Midbrain (tissue), 1 donor: ENCODE results near the gene SUN2.
"Not testable (repeated sequence)": the region's sequence is repeated elsewhere in the genome, so short reads cannot be mapped to it uniquely, and the experiment has no call there.

ENCODE experiments used
- DNase-seq: peaks from one replicate; lab custom pipeline; 2025; lab: John Stamatoyannopoulos, UW

The SUN2 gene, protein sequence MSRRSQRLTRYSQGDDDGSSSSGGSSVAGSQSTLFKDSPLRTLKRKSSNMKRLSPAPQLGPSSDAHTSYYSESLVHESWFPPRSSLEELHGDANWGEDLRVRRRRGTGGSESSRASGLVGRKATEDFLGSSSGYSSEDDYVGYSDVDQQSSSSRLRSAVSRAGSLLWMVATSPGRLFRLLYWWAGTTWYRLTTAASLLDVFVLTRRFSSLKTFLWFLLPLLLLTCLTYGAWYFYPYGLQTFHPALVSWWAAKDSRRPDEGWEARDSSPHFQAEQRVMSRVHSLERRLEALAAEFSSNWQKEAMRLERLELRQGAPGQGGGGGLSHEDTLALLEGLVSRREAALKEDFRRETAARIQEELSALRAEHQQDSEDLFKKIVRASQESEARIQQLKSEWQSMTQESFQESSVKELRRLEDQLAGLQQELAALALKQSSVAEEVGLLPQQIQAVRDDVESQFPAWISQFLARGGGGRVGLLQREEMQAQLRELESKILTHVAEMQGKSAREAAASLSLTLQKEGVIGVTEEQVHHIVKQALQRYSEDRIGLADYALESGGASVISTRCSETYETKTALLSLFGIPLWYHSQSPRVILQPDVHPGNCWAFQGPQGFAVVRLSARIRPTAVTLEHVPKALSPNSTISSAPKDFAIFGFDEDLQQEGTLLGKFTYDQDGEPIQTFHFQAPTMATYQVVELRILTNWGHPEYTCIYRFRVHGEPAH

DNA sequence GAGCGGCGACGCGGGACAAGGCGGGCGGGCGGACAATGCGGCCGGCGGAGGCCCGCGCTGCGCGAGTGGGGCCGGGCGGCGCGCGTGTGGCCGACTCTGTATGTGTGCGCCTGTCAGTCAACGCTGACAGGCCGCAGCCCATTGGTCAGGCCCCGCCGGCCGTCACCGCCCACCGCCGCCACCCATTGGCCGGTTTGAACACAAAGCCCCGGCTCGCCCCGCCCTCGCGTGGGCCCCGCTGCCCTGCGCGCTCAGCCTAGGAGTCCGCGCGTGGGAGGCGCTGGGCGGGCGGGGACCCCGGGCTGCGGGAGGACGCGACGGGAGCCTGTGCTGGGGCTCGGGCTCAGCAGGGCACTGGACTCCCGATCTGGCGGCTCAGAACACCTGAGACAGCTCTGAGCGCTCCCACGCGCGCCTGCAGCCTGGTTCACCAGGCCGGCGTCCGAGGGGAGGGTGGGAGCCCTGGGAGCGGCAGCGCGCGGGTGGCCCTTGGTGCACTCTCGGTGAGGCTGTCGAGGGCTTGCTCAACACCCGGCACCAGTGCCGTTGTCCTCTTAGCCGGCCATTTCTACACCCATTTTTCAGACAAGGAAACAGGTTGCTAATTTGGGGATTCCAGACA is at the start of gene SUN2:
SUN2 (minus strand) TSS at position 88 of the 622 bp plus-strand sequence. CDS start 3,370 bp downstream, outside the sequence.
- peak; percentile 95 for DNase-seq

DNA sequence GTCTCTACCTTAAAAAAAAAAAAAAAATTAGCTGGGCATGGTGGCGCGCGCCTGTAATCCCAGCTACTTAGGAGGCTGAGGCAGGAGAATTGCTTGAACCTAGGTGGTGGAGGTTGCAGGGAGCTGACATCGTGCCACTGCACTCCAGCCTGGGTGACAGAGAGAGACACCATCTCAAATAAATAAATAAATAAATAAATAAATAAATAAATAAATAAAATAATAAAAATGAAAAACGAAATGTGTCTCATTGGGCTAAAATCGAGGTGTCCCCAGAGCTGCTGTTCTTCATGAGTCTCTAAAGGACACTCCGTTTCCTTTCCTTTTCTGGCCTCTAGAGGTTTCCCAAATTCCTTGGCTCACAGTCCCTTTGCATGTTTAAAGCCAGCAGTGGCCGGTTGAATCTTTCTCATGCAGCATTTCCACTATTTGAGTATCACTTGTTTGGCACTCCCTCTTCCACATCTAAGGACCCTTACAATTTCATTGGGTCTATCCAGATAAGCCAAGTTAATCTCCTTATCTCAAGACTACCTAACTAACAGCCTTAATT is 49.3 kb upstream of the SUN2 start:
- DNase-seq = not testable (repeated sequence)

DNA sequence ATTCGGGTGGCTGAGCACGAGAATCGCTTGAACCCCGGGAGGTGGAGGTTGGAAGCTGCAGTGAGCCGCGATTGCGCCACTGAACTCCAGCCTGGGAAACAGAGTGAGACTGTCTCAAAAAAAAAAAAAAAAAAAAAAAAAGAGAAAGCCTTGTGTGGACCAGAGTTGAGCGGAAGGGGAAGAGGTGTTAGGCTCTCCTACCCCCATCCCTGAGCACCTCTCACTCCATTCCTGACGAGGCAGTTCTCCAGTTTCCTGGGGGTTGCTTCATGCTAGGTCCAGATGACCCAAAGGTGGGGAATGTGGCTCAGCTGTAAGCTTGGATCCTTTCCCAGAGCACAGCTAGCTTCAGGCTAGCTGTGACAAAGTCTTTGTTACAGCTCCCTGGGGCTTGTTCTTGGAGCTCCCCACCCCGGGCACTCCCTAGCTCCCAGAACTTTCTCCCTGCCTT is 46.9 kb upstream of the SUN2 start:
- DNase-seq = no peak

DNA sequence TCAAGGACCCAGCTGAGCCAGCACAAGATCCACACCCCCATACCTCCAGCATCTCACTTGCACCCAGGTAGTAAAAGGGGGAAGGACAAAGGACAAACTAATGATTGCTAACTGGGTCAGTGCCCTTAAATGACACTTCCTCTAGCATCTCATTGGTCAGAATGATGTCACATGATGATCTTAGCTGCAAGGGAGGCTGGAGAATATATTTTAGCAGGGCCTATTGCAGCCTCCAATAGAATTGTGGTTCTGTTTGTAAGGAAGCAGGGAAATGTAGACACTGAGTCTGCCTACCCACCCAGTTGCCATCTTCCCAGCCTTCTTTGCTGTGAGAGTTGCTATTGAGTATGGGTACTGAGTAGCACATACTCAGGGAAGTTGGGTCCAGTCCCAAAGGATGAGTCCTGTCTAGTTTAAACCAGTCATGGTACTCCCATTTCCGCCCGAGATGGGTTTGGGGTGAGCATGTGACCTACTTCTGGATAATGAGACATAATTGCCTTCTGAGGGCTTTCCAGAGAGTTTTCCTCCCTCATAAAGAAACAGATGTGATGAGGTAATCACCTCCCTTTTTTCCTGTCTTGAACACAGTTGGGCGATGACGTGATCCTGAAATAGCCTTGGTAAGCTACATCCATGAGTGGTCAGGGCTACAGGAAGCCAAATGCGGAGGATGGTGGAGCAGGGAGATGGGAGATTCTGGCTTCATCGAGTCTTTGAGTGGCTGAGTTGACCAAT is 43.6 kb upstream of the SUN2 start:
- DNase-seq = no peak

DNA sequence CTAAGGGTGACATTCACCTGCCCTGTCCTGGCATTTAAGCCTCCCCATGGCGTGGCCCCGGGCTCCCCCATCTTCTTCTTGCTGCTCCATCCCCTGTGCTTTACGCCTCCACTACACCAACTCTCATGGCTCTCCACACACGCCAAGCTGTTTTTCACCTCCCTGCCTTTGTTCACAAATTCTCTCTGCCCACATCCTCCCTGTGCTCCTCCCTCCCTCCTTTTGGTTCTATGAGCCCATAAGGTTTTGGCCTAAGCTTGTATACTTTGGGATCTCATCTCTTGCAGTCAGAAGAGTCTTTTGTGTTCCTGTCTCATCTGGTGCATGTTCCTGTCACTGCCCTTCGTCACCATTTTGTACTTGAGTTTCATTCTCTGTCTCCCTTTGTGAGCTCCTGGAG is 42.7 kb upstream of the SUN2 start:
- DNase-seq = no peak

DNA sequence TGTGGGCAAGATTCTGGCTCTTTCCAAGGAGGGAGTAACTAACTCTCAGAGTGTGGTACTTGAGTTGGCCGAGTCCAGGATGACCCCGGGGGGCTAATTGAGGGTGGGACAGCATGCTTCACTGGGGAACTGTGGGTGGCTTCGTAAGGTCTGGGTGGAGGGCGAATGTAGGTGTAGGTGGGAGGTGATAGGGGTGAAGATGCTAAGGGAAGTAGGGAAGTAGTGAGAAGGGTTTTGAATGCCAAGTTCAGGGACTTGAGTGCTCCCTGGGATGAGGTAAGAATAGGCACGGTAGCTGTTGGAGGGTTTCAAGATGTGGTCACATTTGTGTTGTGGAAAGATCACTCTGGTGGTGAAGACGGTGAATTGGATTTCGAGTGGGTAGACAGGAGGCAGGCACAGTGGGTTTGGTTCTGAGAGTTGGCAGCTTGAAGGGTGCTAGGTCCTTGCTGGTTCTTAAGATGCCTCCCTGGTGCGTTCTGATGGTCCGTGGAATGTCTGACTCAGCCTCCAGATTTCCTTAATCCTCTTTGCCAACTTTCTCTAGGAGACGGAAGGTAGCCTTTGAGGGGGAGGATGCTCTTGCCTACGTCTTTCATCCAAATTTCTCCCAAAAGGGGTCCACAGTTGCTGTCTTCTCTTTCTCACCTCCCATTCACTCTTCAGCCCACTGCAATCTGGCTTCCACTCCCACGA is 40.6 kb upstream of the SUN2 start:
- DNase-seq = no peak

DNA sequence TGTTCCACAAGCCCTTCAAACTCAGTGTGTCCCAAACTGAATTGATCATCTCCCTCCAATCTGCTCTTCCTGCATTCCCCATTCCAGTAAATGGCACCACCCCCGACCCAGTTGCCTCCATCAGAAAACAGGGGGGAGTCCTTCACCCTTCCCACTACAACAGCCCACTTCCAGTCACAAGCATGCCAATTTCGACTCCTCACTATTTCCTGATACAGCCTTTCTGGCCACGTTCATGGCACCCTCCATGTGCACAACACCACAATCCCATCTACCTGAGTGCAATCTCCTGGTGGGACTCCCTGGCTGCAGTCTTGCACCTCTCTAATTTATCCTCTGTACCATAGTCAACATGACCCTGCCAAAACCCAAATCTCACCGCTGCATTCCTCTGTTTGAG is 39.8 kb upstream of the SUN2 start:
- DNase-seq = no peak

DNA sequence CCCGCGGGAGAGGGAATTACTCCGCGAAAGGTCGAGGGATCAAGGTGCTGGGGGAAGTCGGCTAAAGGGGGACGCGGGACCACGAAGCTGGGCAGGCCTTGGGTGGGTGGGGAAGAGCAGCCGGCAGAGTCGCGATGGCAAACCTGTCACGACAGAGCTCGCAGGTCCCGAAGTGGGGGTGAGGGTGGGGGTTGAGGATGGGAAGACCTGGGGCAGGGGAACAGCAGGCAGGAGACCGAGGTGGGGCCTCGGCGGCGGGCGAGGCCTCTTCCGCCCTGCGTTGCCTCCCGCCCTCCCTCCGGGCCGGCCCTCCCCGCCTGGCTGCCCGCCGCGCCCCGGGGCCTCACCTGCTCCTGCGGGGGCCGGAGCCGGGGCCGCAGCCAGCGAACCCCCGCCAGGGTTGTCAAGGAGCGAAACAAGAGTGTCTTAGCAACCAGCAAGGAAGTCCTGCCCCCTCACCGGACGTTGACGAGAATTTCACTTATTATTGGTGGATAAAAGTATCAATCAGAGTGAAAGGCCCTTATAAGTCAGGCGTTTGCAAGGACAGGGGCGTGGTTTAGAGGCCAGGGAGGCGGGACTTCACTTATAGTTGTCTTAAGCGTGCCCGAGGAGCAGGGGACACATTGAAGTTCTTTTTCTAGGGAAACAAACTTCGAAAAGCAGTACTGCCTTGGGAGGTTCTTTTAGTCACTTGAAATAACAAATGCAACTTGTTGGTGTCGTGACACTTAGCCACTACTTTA is 38.1 kb upstream of the SUN2 start, which contains the start of gene DNAL4:
DNAL4 (minus strand) TSS at position 423 of the 746 bp plus-strand sequence. CDS start 11,412 bp downstream, outside the sequence.
- peak; percentile 98 for DNase-seq

DNA sequence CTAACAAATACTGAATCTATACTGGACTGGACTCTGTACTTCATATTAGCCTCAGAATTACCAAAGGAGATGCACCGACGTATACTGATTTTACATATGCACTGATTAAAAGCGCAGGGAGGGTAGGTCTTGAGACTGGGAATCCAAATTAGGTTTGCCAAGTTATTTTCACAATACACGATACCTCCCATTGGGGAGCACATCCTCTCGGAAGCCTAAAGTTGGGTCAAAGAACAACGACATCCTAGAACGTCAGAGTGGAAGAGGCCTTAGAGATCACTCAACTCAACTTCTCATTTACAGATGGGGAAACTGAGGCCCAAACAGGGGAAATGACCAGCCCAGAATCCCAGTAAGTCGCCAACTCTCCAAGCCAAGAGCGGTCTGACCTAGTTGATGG is 37.5 kb upstream of the SUN2 start:
- no peak for DNase-seq

DNA sequence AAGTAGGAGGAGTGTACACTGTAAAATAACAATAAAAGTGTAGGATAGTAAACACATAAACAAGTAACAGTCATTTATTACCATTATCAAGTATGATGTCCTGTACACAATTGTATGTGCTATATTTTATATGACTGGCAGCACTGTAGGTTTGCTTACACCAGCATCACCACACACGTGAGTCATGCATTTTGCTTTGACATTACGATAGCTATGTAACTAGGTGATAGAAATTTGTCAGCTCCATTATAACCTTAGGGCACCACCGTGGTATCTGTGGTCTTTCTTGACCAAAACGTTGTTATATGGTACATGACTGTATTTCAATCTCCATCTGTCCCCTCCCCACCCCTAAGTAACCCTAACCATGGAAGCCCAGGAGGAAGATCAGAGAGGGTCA is 37.0 kb upstream of the SUN2 start:
- DNase-seq = no peak

DNA sequence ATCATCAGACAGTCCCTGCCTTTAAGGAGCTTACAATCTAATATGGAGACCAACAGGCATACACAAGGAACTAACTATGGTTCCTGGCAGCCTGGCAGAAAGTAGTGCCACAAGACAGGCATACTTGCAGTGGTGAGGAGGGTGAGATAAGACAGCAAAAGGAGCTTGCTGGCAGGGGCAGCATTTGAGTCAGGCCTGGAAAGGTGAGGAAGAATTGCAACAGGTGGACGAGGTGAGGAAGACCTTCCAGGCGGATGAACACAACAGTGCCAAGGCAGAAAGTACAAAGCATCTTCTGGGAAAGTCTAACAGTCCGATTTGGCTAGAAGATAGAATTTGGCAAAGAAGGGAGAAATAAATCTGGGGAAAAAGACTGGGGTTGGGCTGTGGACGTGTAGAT is 33.8 kb upstream of the SUN2 start:
- DNase-seq = no peak

DNA sequence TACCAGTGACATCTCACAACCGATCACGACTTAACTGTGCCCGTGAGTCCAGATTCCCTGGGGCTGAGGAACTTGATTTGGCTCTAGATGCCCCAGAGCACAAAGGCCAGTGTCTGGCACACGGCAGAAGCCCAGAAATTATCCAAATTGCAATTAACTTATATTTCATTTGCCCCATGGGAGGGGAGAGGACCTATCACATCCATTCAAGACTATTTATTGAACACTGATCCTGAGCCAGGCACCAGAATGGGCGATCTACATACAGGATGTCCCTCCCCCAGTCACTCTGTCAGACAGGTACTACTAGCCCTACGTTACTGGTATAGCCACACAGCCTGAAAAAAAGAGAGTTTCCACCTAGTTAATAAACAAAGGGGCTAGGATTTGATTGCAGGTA is 33.0 kb upstream of the SUN2 start:
- DNase-seq = no peak

DNA sequence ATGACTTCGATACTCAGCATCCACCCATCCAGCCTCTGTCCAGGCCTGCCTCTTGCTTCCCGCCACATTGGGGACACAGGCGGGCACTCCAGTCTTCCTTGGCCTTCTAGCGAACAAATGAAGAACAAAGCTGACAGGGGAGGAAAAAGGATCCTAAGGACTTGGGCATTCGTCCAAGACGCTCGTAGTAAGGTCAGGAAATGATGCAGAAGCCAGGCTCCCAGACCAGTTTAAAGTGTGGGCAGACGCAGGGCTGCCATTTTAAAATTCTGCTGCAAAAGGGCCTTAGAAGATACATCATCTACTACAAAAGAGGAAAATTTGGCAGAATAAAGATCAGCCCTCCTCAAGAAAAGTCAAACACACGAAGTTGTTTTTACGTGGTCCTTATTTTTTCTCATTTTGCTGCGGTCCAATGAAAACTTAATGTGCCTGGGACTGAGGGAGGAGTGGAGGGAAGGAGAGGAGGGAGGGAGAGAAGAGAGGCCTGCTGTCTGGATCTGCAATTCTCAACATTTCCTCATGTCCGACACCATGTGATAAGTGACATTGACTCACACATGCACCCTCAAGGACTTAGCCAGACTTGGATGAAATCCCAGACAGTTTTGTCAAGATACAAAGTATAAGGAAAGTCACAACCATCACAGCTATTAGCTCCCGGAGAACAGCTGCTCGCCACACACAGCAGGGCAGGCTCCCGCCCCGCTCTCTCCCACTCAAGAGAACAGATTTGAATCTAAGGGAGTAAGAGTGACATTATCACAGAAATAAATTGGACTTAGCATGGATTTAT is 32.4 kb upstream of the SUN2 start:
- DNase-seq = peak; percentile 23

DNA sequence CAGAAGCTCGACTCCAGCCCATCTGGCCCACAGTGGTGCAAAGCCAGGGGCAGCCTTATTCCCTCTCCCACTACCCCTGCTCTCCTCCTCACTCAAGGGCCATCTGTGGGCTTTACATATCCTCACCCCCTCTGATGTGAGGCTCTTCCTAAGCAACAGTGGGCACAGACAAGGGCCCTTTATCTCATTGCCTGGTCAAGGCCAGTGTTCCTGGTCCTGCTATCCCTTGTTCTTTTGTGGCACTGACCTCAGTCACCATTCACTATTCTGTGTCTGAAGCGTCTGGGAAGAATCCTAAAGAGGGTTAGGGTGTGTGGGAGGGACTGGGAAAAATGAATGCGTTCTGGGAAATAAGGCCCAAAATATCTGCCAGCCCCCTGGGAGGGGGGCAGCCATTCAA is 30.8 kb upstream of the SUN2 start:
- no peak for DNase-seq

DNA sequence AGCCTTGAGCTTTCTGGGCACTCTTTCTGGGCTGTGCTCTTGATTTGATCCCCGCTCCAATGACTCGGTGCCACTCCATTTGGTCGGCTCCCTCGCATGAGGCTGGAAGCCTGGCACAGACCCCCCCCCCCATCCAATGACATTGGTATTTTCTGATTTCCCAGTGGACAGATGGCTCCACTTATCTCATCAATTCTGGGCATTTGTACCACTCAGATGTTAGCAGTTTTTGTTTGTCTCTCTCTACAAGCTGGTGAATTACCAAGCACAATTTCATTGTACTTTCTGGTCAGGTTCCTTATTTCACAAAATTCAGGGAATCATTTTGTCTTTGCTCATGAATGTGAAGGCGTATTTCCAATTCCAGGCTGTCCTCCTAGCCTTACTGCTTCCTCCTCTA is 29.1 kb upstream of the SUN2 start:
- DNase-seq = no peak

DNA sequence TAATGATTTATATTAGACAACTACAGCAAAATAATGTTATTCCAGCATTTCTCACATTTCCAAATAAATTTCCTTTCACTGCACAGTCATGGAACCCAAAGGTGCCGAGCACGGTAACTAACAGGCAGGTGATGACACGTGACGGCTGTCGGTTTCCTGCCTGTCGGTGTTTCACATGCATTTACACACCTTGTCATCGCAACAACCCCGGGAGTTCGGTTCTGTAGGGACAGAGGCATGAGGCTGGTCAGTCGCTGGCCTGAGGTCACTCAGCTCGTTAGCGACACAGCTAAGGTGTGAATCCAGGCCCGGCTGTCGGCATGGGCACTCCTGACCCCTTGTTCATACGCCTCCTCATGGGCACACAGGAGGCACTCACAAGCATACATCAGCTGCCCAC is 28.2 kb upstream of the SUN2 start:
- no peak for DNase-seq

DNA sequence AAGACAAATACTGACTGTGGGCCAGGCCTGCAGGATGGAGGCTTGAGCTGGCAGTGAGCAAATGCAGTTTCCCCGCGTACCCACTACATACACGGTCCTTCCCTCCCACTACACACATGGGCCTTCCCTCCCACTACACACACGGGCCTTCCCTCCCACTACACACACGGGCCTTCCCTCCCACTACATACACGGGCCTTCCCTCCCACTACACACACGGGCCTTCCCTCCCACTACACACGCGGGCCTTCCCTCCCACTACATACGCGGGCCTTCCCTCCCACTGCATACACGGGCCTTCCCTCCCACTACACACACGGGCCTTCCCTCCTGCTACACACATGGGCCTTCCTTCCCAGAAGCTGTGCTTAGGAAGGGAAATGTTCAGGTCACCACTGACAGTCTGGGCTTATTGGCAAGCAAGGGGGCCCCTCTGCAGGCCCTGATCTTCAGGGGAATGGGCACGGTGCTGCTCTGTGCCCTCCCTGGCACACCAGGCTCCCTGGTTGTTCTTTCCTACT is 27.4 kb upstream of the SUN2 start:
- DNase-seq = no peak

DNA sequence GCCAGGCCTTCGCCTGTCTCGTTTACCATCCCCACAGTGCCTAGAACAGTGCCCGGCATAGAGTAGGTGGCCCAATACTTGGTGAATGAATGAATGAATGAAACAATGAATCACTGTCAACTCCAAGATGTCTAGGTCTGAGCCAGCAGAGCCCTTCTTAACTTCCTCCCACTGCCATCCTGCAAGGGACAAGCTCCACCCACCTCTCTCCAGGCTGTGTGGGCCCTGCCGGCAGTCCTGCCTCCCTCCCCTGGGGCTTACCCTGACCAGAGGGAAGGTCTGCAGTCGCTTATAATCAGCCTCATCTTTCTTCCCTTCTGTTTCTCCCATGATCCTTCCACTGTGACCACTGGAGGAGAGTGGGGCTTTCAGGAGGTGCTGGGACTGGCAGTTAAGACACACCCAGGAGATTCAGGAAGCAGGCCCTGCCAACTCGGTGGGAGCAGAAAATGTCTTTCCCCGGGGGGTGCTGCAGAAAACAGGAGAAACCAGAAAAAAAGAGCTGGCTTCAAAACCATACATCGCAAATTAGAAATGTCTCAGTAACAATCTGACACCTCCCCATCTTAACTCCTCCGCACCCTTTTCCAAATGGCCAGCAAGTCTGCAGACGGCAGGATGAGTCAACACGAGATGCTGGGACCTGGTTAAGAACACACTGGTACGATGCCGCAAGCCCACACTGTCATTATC is 26.8 kb upstream of the SUN2 start:
- DNase-seq = no peak

DNA sequence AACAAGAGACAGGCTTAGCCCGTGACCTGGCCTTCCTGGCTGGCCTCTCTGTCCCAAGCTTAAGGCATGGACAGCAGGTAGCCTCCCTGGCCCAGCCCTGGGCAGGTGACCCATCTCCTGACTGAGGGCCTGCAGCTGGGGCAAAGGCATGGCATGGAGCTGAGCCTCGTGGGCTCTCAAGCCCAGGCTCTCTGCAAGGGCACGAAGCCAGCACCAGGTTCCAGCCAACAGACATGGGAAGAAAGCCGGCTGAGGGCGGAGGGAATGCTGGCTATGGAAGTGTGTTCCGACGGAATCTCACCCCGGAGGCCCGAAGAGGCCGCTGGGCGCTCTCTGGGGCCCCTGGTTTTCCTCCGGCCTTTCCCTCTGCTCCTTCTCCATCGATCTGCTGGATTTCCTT is 25.2 kb upstream of the SUN2 start:
- DNase-seq = peak; percentile 24
